ENCODE data around the gene TXNDC9.
"Not testable (repeated sequence)": the region's sequence is repeated elsewhere in the genome, so short reads cannot be mapped to it uniquely, and the experiment has no call there.

Gene TXNDC9

GRCh38 chr2:99325384-99325783 is 10.7 kb downstream of the TXNDC9 start:
- no peak for DNase-seq (ENCODE audit: low read depth in 2 of 2)

- DNase-seq (ENCODE audit: low read depth in 2 of 2): not testable (repeated sequence)
Measured at GRCh38 chr2:99317873-99318200, 18.3 kb downstream of the TXNDC9 start.

- DNase-seq (ENCODE audit: low read depth in 2 of 2): no peak
Measured at GRCh38 chr2:99317161-99317872, 18.8 kb downstream of the TXNDC9 start.

GRCh38 chr2:99301097-99301496 is 35.0 kb downstream of the TXNDC9 start, which contains the start of gene LYG1:
TSS of gene LYG1 (minus strand) at chr2:99301197. CDS start at chr2:99295670, 5,527 bp downstream.
- DNase-seq (ENCODE audit: low read depth in 2 of 2): not testable (repeated sequence)

GRCh38 chr2:99299580-99299979 is 36.6 kb downstream of the TXNDC9 start:
- DNase-seq (ENCODE audit: low read depth in 2 of 2): no peak

GRCh38 chr2:99297994-99298393 is 38.1 kb downstream of the TXNDC9 start:
- no peak for DNase-seq (ENCODE audit: low read depth in 2 of 2)

- DNase-seq (ENCODE audit: low read depth in 2 of 2): no peak
Measured at GRCh38 chr2:99285526-99285925, 50.6 kb downstream of the TXNDC9 start.

GRCh38 chr2:99279969-99280695 is 56.0 kb downstream of the TXNDC9 start:
- no peak for DNase-seq (ENCODE audit: low read depth in 2 of 2)

GRCh38 chr2:99278793-99279291 is 57.3 kb downstream of the TXNDC9 start:
- DNase-seq (ENCODE audit: low read depth in 2 of 2): no peak

GRCh38 chr2:99278195-99278765 is 57.9 kb downstream of the TXNDC9 start:
- DNase-seq (ENCODE audit: low read depth in 2 of 2): not testable (repeated sequence)

- DNase-seq (ENCODE audit: low read depth in 2 of 2): no peak
Measured at GRCh38 chr2:99275882-99276281, 60.3 kb downstream of the TXNDC9 start.
